HepG2 (cell line): ENCODE measurements around the gene KLHDC7A. TPM values are rescaled to one million over a fixed set of nuclear protein-coding genes. Genes with fewer than 3 reads are reported as not detected.
A peak's percentile ranks its signal among the peaks of the same experiment; 100 is the strongest.

Experiments used
- ATAC-seq: fragments of 200-7000 bp; cut with Tn5 transposase; 3 replicates; pipeline ENCODE4 v1.9.1; 2020; ENCODE audit warnings: mild to moderate bottlenecking, moderate library complexity
- BruUV-seq: library from RNA; stranded (reverse); fragments of 400-500 nt; replicated peaks from 2 replicates; lab custom pipeline; 2021; lab: Mats Ljungman, UMichigan
- CTCF ChIA-PET: fragments of 300-600 bp; formaldehyde crosslinking; extraction: SDS; loops from one replicate; lab custom pipeline; 2021; ENCODE audit warnings: low total read pairs, inconsistent platforms, low intra/inter-chr PET ratio; lab: Yijun Ruan, JAX
- POLR2A ChIA-PET: fragments of 350-600 bp; sonication (Branson Sonifier 250); formaldehyde crosslinking; loops from one replicate; lab custom pipeline; 2020; ENCODE audit warnings: antibody characterized with exemption, inconsistent platforms; lab: Yijun Ruan, JAX
- DNase-seq: peaks from one replicate; pipeline ENCODE4 v3.0.0-alpha.2; 2015; ENCODE audit warnings: low spot score
- FAIRE-seq: peaks from 3 replicates; lab custom pipeline; 2011; peaks lifted over from hg19 to GRCh38; lab: Jason Lieb, UNC
- H2AFZ ChIP-seq: one replicate; pipeline ENCODE4 v1.6.1; 2011; ENCODE audit warnings: low read length, inconsistent platforms
- H3K27ac ChIP-seq: fragments of 300-600 bp; 3 replicates; pipeline ENCODE4 v1.8.0; 2011; ENCODE audit warnings: mixed run types, mild to moderate bottlenecking, mixed read lengths, low read length, inconsistent platforms; ENCODE audit not compliant: insufficient read depth; ENCODE audit errors: extremely low read length
- H3K27me3 ChIP-seq, 2 experiments: fragments of 200-600 bp in 1 of 2; 2 replicates in 1 of 2; 3 replicates in 1 of 2; pipeline versions ENCODE4 v1.6.0 to v1.8.0; 2011; ENCODE audit warnings: low read length in 2 of 2, mild to moderate bottlenecking in 2 of 2, moderate library complexity in 2 of 2, inconsistent platforms in 1 of 2; ENCODE audit not compliant: insufficient read depth in 2 of 2, control insufficient read depth in 1 of 2
- H3K36me3 ChIP-seq, 2 experiments: fragments of 200-600 bp in 1 of 2; replicated peaks in 1 of 2; 2 replicates in 1 of 2; 3 replicates in 1 of 2; pipeline versions ENCODE4 v1.5.1 to v1.8.0; 2011; ENCODE audit warnings: low read length in 2 of 2, inconsistent platforms in 1 of 2; ENCODE audit not compliant: insufficient read depth in 2 of 2, control insufficient read depth in 1 of 2
- H3K4me1 ChIP-seq: 2 replicates; pipeline ENCODE4 v1.5.1; 2012; ENCODE audit warnings: low read length, inconsistent platforms; ENCODE audit not compliant: insufficient read depth
- H3K4me2 ChIP-seq: 2 replicates; pipeline ENCODE4 v1.6.0; 2011; ENCODE audit warnings: low read depth, low read length, inconsistent platforms
- H3K4me3 ChIP-seq, 3 experiments: fragments of 200-600 bp in 1 of 3; sonication (generic), shearing (Covaris generic) in 1 of 3; replicated peaks in 1 of 3; 2 replicates each; pipeline ENCODE4 v1.5.1; 2011 to 2016; ENCODE audit warnings: low read length in 3 of 3, inconsistent platforms in 2 of 3, low read depth in 2 of 3, mild to moderate bottlenecking in 2 of 3, control low read depth in 1 of 3, mixed read lengths in 1 of 3; ENCODE audit not compliant: insufficient read depth in 1 of 3
- H3K79me2 ChIP-seq: one replicate; pipeline ENCODE4 v1.6.1; 2011; ENCODE audit warnings: low read length, inconsistent platforms; ENCODE audit not compliant: insufficient read depth
- H3K9ac ChIP-seq: 2 replicates; pipeline ENCODE4 v1.6.0; 2011; ENCODE audit warnings: mild to moderate bottlenecking, low read depth, low read length, inconsistent platforms; ENCODE audit not compliant: insufficient read depth
- H3K9me3 ChIP-seq: 2 replicates; pipeline ENCODE4 v1.5.1; 2012; ENCODE audit warnings: mild to moderate bottlenecking, low read length
- H4K20me1 ChIP-seq: 2 replicates; pipeline ENCODE4 v1.6.0; 2011; ENCODE audit warnings: inconsistent platforms, mild to moderate bottlenecking, low read length, moderate library complexity; ENCODE audit not compliant: insufficient read depth
- CEBPB ChIP-seq: IDR thresholded peaks from 2 replicates; pipeline ENCODE4 v1.6.1; 2011; ENCODE audit warnings: low read depth, low read length, improper control_type of control experiment, borderline replicate concordance
- DBP ChIP-seq: sonication (generic); formaldehyde crosslinking; IDR thresholded peaks from 2 replicates; pipeline ENCODE4 v1.4.0; 2020; ENCODE audit warnings: missing genetic modification reagents; ENCODE audit errors: not compliant biosample characterization
- MNT ChIP-seq: fragments of 450-650 bp; IDR thresholded peaks from 2 replicates; pipeline ENCODE4 v1.6.1; 2016
- ZBED4 ChIP-seq: sonication (generic); formaldehyde crosslinking; IDR thresholded peaks from 2 replicates; pipeline ENCODE4 v1.4.0; 2020; ENCODE audit warnings: missing genetic modification reagents, borderline replicate concordance
- ZBTB38 ChIP-seq: sonication (generic); formaldehyde crosslinking; IDR thresholded peaks from 2 replicates; pipeline ENCODE4 v1.5.1; 2020; ENCODE audit warnings: mild to moderate bottlenecking, missing genetic modification reagents
- ZNF543 ChIP-seq: sonication (generic); formaldehyde crosslinking; IDR thresholded peaks from 2 replicates; pipeline ENCODE4 v1.4.0; 2020; ENCODE audit warnings: mild to moderate bottlenecking, missing genetic modification reagents
- ZNF800 ChIP-seq: sonication (generic); formaldehyde crosslinking; IDR thresholded peaks from 2 replicates; pipeline ENCODE4 v1.4.0; 2020; ENCODE audit warnings: missing genetic modification reagents
- WGBS: methylation state at CpG from one replicate; pipeline ENCODE4 v1.1.6; 2017; ENCODE audit warnings: low lambda C conversion rate; 5-methylcytosine and 5-hydroxymethylcytosine counted together
- in situ Hi-C: cut with HindIII; loops from 2 replicates; pipeline ENCODE4 v1.10.0; 2017; ENCODE audit warnings: low pct_unique_long_range_greater_than_20kb; ENCODE audit not compliant: extremely low pct_ligation_motif_present
- intact Hi-C: fragments of 100-400 bp; cut with micrococcal nuclease; formaldehyde crosslinking; loops from one replicate; pipeline ENCODE4 v1.10.0; 2022; ENCODE audit not compliant: unreplicated experiment
- polyA plus RNA-seq, 8 experiments: library from polyadenylated mRNA; depleted of rRNA in 3 of 8; stranded (reverse) in 7 of 8; unstranded in 1 of 8; fragments of >200 nt; fragmentation: Illumina TruSeq in 4 of 8; extraction: Trizol in 4 of 8; gene quantifications; 2 replicates each; pipeline versions ENCODE4 v1.2.1 to v1.2.3, GENCODE V29; 2011 to 2016; ENCODE audit warnings: low read depth in 4 of 8, missing spikeins in 1 of 8, mixed read lengths in 1 of 8; ENCODE audit not compliant: insufficient read depth in 1 of 8
- total RNA-seq, 5 experiments: library from RNA; depleted of rRNA; stranded (reverse); fragments of >200 nt; fragmentation: Illumina TruSeq; extraction: Trizol; gene quantifications; 2 replicates each; pipeline ENCODE4 v1.2.3, GENCODE V29; 2016; ENCODE audit warnings: low read depth in 1 of 5

KLHDC7A gene
- total and polyA plus RNA-seq, 2 of the 13 experiments (the other 11 are each of a cell fraction or from before 2014, with no cell fraction given), result 0.15 to 1.8 TPM

- Histone ChIP-seq H3K27ac (no peak overlapping the region), H3K9ac (no peak overlapping the region), H3K9me3 (no peaks in the 10 kb centered on the region), H3K4me2 (no peak overlapping the region), H3K27me3 (peaks cover 0 to 11% of the 10 kb centered on the region in 2 experiments; a peak in 1 of 5 replicates), H2AFZ (no peak overlapping the region), H3K79me2 (no peaks in the 10 kb centered on the region), H3K4me3 (no peak overlapping the region), H3K36me3 (no peaks in the 10 kb centered on the region), H3K4me1 (no peaks in the 10 kb centered on the region), H4K20me1 (no peaks in the 10 kb centered on the region)
- FAIRE-seq (no peak), ATAC-seq (no peak), DNase-seq (no peak)
- WGBS, result 37% methylated on average over 12 of the region's 13 CpGs
- ChIA-PET CTCF (no interaction called here), POLR2A (no interaction called here)
- in situ Hi-C loops (no loop called here), intact Hi-C loops (no loop called here)
- no TSS peak for BruUV-seq
- TF ChIP-seq MNT, result peak; percentile 96
- no peak for TF ChIP-seq ZBTB38 (CRISPR knock-in tag)
Measured at GRCh38 chr1:18447509-18448220, 33.1 kb upstream of the KLHDC7A start.

- no TSS peak for BruUV-seq
- ATAC-seq, result no peak
- no peak for TF ChIP-seq ZBED4 (CRISPR knock-in tag)
- TF ChIP-seq ZNF543 (CRISPR knock-in tag), result no peak
- TF ChIP-seq CEBPB, result no peak
- no peak for TF ChIP-seq DBP (CRISPR knock-in tag)
- TF ChIP-seq ZNF800 (CRISPR knock-in tag), result no peak
Measured at GRCh38 chr1:18448889-18449288, 31.8 kb upstream of the KLHDC7A start.

More at GRCh38 chr1:18448889-18449288, 31.8 kb upstream of the KLHDC7A start:
- DNase-seq (no peak), FAIRE-seq (no peak)
- no peaks in the 10 kb centered on the region for H3K4me1 ChIP-seq
- WGBS, result 0% methylated on average over 2 of the region's 4 CpGs
- intact Hi-C loops (no loop called here), in situ Hi-C loops (no loop called here)
- no peaks in the 10 kb centered on the region for H3K9me3 ChIP-seq
- no peak overlapping the region for H3K9ac ChIP-seq
- no peak overlapping the region for H3K4me2 ChIP-seq
- H2AFZ ChIP-seq, result no peak overlapping the region
- POLR2A ChIA-PET, result no interaction called here
- H3K4me3 ChIP-seq, result no peak overlapping the region
- no peaks in the 10 kb centered on the region for H3K79me2 ChIP-seq
- peaks cover 0 to 11% of the 10 kb centered on the region in 2 experiments; a peak in 1 of 5 replicates for H3K27me3 ChIP-seq
- H3K27ac ChIP-seq, result no peak overlapping the region
- H4K20me1 ChIP-seq, result no peaks in the 10 kb centered on the region
- CTCF ChIA-PET, result no interaction called here
- H3K36me3 ChIP-seq, result no peaks in the 10 kb centered on the region
